GM19372 (cell line): ENCODE results near the gene SLC27A4.

Source experiments
- ATAC-seq: cut with Tn5 transposase; IDR thresholded peaks from one replicate; pipeline ENCODE4 v1.9.1; 2021; ENCODE audit warnings: mild to moderate bottlenecking, low read depth, moderate library complexity; ENCODE audit not compliant: unreplicated experiment

Gene SLC27A4

GRCh38 chr9:128339761-128340690 lies at the start of gene SLC27A4:
Gene SLC27A4, plus strand, starts transcription at chr9:128340527. Its CDS starts 2,606 bp downstream, at chr9:128343133.
- peak; percentile 80 for ATAC-seq

- ATAC-seq: no peak
Measured at GRCh38 chr9:128292009-128292408, 48.3 kb upstream of the SLC27A4 start.

GRCh38 chr9:128293091-128293490 lies 47.2 kb upstream of the SLC27A4 start:
- ATAC-seq: no peak

- ATAC-seq: no peak
Measured at GRCh38 chr9:128294142-128294541, 46.2 kb upstream of the SLC27A4 start.

DNA sequence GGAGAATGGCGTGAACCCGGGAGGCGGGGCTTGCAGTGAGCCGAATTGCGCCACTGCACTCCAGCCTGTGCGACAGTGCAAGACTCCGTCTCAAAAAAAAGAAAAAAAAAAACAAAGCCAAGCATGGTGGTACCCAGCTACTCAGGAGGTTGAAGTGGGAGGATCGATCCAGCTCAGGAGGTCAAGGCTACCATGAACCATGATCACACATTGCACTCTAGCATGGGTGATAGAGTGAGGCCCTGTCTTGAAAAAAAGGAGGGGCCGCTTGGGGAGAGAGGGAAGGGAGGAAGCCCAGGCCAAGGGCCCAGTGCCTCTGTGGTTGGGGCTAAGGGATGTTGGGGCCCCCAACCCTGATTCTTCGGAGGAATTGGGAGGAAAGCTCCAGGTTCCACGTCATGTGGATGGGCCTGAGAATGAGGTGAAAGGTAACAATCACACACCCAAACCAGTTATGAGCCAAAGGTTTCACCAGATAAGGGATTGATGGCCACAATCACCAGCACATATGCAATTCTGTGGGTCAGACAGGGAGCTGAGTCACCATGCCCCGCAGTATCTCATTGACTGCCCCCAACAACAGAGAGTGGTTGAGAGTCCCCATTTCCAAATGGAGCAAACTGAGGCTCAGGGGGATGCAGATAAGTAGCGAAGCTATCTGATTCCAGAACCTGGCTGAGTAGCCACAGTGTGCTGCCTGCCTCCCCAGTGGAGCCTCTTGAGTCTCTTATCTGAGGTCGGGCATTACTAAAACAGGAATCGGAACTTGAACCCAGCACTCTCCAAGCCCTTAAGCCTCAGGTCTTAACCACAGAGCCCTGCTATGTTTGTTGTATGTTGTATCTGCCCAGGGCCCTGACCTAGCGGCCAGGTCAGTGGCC lies 43.7 kb upstream of the SLC27A4 start:
- no peak for ATAC-seq

GRCh38 chr9:128297221-128297773 lies 43.0 kb upstream of the SLC27A4 start:
- ATAC-seq: no peak

DNA sequence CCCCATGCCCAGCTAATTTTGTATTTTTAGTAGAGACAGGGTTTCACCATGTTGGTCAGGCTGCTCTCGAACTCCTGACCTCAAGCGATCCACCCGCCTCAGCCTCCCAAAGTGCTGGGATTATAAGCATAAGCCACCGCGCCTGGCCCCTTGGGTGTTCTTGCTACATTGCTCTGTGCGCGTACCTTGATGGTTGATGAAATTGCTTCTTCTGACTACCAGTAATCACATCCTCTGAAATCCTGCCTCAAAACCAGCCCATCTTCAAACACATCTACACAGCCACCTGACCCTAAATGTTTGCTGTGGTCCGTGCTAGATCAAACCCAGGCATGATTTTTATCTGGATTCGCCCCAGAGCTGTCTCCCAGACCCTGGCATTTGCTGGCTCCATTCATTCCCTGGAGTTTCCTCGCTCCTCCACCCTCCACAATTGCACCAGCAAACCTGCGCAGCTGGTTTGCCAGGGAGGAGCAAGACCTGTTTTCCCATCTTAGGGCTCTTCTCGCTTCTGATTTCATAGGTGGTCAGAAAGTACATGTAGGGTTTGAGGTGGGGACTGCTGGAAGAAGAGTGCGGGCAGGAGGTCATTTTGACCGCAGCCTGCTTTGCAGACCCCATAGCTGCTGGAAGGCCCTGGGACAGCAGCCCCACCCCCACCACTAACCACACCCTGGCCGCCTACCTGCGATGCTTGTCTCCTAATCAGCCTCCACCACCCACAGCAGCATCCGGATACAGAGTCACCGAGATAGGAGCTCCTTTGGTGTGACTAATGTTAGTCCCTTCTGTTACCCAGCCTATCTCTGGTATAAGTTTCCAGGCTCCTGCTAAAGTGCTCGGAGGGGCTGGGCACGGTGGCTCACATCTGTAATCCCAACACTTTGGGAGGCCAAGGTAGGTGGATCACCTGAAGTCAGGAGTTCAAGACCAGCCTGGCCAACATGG lies 41.5 kb upstream of the SLC27A4 start:
- ATAC-seq: no peak

DNA sequence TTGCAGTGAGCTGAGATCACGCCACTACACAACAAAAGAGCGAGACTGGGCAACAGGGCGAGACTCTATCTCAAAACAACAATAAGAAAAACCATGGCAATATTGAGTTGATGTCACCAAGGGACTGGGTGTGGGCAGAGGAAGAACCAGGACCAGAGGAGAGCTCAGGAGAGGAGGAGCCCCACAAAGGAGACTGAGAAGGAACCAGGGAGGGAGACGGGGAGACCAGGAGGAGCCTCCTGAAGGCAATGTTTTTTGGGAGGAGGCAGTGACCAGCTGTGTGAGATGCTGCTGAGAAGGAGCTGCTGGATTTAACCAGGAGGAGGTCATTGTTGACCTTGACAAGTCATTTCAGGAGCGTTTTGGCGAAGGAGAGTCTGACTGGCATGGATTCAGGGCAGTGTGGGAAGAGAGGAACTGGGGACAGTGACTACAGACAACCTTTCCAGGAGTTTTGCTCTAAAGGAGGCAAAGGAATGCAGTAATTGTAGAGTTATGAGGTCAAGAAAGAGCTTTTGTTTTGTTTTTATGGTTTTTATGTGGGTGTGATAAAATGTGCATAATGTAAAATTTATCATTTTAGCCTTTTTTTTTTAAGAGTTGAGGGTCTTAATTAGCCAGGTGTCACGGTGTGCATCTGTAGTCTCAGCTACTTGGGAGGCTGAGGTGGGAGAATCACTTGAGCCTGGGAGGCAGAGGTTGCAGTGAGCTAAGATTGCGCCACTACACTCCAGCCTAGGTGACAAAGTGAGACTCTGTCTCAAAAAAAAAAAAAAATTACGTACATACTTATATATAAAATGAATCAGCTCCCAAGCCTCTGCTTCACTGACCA lies 36.0 kb upstream of the SLC27A4 start:
- no peak for ATAC-seq

DNA sequence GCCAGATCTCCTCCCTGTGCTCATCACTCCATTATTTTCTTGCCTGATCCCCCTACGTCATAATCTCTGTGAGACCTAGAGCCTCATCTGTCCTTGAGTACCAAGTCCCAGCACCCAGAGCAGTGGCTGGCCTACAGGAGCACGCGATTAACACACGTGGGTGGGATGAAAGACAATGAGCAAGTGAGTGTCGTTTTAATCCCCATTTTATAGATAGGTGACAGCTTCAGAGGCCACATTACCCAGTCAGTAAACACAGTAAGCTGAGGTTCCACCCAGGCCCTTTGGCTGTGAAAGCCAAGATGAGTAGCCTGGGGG lies 35.4 kb upstream of the SLC27A4 start:
- no peak for ATAC-seq

DNA sequence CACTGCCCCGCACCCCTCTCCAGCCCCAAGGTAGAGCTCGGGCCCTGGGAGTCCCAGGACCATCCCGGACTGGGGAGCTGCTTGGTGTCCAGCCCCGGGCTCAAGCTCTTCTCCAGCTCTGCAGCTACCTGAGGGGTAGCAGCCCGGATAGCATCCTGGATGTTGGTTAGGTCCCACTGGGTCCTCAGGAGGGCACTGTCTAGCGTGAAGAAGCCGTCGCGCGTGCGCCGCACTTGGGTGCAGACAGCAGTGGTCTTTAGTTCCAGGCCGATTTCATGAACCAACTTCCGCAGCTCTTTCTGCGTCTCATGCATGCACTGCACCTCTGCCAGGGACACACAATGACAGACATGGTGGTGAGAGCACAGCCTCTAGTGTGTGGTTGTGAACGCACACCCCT lies 30.8 kb upstream of the SLC27A4 start:
- ATAC-seq: no peak

GRCh38 chr9:128310461-128310860 lies 29.9 kb upstream of the SLC27A4 start:
- ATAC-seq: no peak

DNA sequence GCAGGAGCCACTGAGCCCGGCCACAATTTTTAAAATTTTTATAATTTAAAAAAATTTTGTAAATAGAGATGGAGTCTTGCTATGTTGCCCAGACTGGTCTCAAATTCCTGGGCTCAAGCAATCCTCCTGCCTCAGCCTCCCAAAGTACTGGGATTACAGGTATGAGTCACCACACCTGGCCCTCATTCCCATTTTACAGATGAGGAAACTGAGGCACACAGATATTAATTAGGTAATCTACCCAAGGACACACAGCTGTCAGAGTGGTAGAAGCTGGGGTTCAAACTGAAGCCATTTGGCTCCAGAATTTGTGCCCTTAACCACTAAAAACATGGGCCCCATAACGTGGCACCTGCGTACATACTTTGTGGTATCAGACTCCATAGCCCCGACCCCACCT lies 25.6 kb upstream of the SLC27A4 start:
- no peak for ATAC-seq

DNA sequence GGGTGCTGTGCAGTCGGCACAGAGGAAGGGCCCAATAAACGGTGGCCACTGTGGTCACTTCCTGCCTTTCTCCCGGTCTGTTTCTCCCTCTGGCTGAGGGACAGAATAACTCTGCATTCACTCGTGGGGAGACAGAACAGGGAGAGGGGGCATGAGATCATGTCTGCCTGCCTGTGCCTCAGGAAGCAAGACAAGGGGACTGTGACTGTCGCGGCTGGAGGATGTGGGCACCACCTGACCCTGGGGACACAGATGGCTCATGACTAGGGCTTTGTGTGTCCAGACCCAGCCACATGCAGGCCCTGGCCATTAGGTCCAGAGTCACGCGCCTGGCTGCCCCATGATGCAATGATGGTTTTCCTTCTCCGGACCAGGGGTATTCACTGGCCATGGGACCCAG lies 23.9 kb upstream of the SLC27A4 start:
- ATAC-seq: no peak

GRCh38 chr9:128317629-128318028 lies 22.7 kb upstream of the SLC27A4 start:
- no peak for ATAC-seq

GRCh38 chr9:128321343-128321742 lies 19.0 kb upstream of the SLC27A4 start:
- ATAC-seq: no peak

DNA sequence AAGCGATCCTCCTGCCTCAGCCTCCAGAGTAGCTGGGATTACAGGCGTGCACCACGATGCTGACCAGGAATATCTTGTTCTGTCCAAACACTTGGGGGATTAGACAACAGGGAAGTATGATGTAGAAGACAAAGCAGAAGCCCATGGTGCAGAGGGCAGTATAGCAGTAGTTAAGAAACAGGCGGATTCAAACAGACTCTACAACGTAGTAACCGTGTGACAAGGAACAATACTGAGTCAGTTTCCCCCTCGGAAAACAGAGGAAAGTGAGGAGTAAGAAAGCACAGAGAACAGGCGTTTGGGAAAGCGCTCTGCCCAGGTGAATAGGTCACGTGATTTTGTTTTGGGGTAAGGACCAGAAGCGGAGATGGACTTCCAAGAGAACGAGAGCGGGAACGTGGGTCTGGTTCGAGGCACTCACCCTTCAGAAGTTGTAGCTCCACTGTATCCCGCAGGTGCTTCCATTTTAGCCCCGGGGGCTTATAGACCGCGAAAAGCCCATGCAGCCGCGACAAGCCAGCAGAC lies 18.4 kb upstream of the SLC27A4 start:
- peak; percentile 3 for ATAC-seq

- ATAC-seq: peak; percentile 83
Measured at GRCh38 chr9:128322404-128323211, 17.7 kb upstream of the SLC27A4 start, which contains the start of the genes COQ4 and TRUB2. Gene COQ4, plus strand, starts transcription at chr9:128322839. Its CDS starts 20 bp downstream, at chr9:128322859. Gene TRUB2, minus strand, starts transcription at chr9:128322447. Its CDS starts 39 bp downstream, at chr9:128322408.

DNA sequence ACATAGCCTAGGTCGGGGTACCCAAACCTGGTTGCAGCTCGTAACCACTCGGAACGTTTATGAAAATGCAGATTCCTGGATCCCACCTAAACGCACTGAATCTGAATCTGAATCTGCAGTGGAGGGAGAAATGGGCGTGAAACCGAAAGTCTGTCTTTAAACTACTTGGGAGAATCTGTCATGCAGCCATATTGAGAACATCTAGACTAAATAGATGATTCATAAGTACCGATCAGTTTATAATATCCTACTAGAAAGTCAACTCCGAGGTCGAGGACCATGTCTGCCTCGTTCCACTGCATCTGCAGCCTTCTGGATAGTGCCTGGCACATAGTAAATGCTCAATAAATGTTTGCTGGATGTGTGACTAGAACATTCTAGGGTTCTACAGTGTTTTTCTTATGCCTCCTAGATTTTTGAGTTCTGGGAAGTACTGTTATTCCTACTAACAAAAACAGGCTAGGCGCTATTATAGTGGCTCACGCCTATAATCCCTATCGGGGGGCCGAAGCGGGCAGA lies 17.1 kb upstream of the SLC27A4 start:
- no peak for ATAC-seq
